ENCODE measurements around the gene DGKB.

DNA sequence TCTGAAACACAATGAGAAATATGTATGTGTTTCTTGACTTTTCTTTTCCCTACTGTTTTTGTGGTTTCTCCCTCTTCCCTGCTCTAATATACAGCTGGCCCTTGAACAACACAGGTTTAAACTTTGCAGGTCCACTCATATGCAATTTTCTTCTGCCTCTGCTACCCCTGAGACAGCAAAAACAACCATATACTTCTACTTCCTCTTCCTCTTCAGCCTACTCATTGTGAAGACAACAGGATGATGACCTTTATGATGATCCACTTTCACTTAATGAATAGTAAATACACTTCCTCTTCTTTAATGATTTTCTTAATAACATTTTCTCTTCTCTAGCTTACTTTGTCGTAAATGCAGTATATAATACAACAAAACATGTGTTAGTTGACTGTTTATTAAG is 35.0 kb upstream of the DGKB start:
- TF ChIP-seq EZH2phosphoT487 (IDR thresholded peaks at IDR 0.05; ENCODE audit: borderline replicate concordance, low read depth) = no peak
- TF ChIP-seq, protein P1, sequence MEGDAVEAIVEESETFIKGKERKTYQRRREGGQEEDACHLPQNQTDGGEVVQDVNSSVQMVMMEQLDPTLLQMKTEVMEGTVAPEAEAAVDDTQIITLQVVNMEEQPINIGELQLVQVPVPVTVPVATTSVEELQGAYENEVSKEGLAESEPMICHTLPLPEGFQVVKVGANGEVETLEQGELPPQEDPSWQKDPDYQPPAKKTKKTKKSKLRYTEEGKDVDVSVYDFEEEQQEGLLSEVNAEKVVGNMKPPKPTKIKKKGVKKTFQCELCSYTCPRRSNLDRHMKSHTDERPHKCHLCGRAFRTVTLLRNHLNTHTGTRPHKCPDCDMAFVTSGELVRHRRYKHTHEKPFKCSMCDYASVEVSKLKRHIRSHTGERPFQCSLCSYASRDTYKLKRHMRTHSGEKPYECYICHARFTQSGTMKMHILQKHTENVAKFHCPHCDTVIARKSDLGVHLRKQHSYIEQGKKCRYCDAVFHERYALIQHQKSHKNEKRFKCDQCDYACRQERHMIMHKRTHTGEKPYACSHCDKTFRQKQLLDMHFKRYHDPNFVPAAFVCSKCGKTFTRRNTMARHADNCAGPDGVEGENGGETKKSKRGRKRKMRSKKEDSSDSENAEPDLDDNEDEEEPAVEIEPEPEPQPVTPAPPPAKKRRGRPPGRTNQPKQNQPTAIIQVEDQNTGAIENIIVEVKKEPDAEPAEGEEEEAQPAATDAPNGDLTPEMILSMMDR (IDR thresholded peaks at IDR 0.05) = no peak
- TF ChIP-seq NFIC (IDR thresholded peaks at IDR 0.05; ENCODE audit: borderline replicate concordance) = no peak

All from SK-N-SH (cell line).